ENCODE measurements around the gene NRXN3.
"Not testable (repeated sequence)": the region's sequence is repeated elsewhere in the genome, so short reads cannot be mapped to it uniquely, and the experiment has no call there.

NRXN3 gene

GRCh38 chr14:78484028-78484427 is 313.9 kb downstream of the NRXN3 start:
- H3K9me3 ChIP-seq (ENCODE audit: severe bottlenecking): no peaks in the 10 kb centered on the region
- TF ChIP-seq, protein P1, sequence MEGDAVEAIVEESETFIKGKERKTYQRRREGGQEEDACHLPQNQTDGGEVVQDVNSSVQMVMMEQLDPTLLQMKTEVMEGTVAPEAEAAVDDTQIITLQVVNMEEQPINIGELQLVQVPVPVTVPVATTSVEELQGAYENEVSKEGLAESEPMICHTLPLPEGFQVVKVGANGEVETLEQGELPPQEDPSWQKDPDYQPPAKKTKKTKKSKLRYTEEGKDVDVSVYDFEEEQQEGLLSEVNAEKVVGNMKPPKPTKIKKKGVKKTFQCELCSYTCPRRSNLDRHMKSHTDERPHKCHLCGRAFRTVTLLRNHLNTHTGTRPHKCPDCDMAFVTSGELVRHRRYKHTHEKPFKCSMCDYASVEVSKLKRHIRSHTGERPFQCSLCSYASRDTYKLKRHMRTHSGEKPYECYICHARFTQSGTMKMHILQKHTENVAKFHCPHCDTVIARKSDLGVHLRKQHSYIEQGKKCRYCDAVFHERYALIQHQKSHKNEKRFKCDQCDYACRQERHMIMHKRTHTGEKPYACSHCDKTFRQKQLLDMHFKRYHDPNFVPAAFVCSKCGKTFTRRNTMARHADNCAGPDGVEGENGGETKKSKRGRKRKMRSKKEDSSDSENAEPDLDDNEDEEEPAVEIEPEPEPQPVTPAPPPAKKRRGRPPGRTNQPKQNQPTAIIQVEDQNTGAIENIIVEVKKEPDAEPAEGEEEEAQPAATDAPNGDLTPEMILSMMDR (IDR thresholded peaks at IDR 0.05; ENCODE audit: poor library complexity, severe bottlenecking): no peak
- H3K27me3 ChIP-seq (ENCODE audit: insufficient read depth, poor library complexity, severe bottlenecking): peaks cover 22% of the 10 kb centered on the region
- DNase-seq (ENCODE audit: low spot score) (no peak), ATAC-seq (ENCODE audit: low read depth) (no peak)
- H3K27ac ChIP-seq (ENCODE audit: poor library complexity, severe bottlenecking): no peak overlapping the region
- H3K4me1 ChIP-seq (ENCODE audit: insufficient read depth, poor library complexity, severe bottlenecking): no peaks in the 10 kb centered on the region
- no peaks in the 10 kb centered on the region for H3K36me3 ChIP-seq (ENCODE audit: low read depth)
- H3K4me3 ChIP-seq (ENCODE audit: severe bottlenecking): no peak overlapping the region

GRCh38 chr14:78486081-78486480 is 315.9 kb downstream of the NRXN3 start:
- no peak for DNase-seq (ENCODE audit: low spot score)
- TF ChIP-seq, protein P1 (IDR thresholded peaks at IDR 0.05; ENCODE audit: poor library complexity, severe bottlenecking): no peak
- Histone ChIP-seq H3K9me3 (ENCODE audit: severe bottlenecking) (no peaks in the 10 kb centered on the region), H3K4me1 (ENCODE audit: insufficient read depth, poor library complexity, severe bottlenecking) (no peaks in the 10 kb centered on the region), H3K27ac (ENCODE audit: poor library complexity, severe bottlenecking) (no peak overlapping the region), H3K36me3 (ENCODE audit: low read depth) (no peaks in the 10 kb centered on the region), H3K27me3 (ENCODE audit: insufficient read depth, poor library complexity, severe bottlenecking) (peaks cover 10% of the 10 kb centered on the region), H3K4me3 (ENCODE audit: severe bottlenecking) (no peak overlapping the region)
- peak; percentile 33; the same call in 1 of the 3 replicates for ATAC-seq (ENCODE audit: low read depth)

- H3K36me3 ChIP-seq (ENCODE audit: low read depth): no peaks in the 10 kb centered on the region
- ATAC-seq (ENCODE audit: low read depth): no peak
- H3K4me3 ChIP-seq (ENCODE audit: severe bottlenecking): no peak overlapping the region
- TF ChIP-seq, protein P1 (IDR thresholded peaks at IDR 0.05; ENCODE audit: poor library complexity, severe bottlenecking): no peak
- H3K4me1 ChIP-seq (ENCODE audit: insufficient read depth, poor library complexity, severe bottlenecking): no peaks in the 10 kb centered on the region
- H3K27ac ChIP-seq (ENCODE audit: poor library complexity, severe bottlenecking): no peak overlapping the region
- H3K9me3 ChIP-seq (ENCODE audit: severe bottlenecking): no peaks in the 10 kb centered on the region
- H3K27me3 ChIP-seq (ENCODE audit: insufficient read depth, poor library complexity, severe bottlenecking): peaks cover 7% of the 10 kb centered on the region
- DNase-seq (ENCODE audit: low spot score): no peak
Observed at GRCh38 chr14:78486621-78487020, 316.4 kb downstream of the NRXN3 start.

GRCh38 chr14:78487573-78487972 is 317.4 kb downstream of the NRXN3 start:
- not testable (repeated sequence) for DNase-seq (ENCODE audit: low spot score); H3K4me1 ChIP-seq (ENCODE audit: insufficient read depth, poor library complexity, severe bottlenecking); H3K27ac ChIP-seq (ENCODE audit: poor library complexity, severe bottlenecking); H3K36me3 ChIP-seq (ENCODE audit: low read depth); H3K27me3 ChIP-seq (ENCODE audit: insufficient read depth, poor library complexity, severe bottlenecking); H3K4me3 ChIP-seq (ENCODE audit: severe bottlenecking); ATAC-seq (ENCODE audit: low read depth); H3K9me3 ChIP-seq (ENCODE audit: severe bottlenecking)

GRCh38 chr14:78488938-78489337 is 318.8 kb downstream of the NRXN3 start:
- ATAC-seq (ENCODE audit: low read depth): no peak
- Histone ChIP-seq H3K27me3 (ENCODE audit: insufficient read depth, poor library complexity, severe bottlenecking) (no peaks in the 10 kb centered on the region), H3K4me1 (ENCODE audit: insufficient read depth, poor library complexity, severe bottlenecking) (no peaks in the 10 kb centered on the region), H3K9me3 (ENCODE audit: severe bottlenecking) (no peaks in the 10 kb centered on the region), H3K36me3 (ENCODE audit: low read depth) (no peaks in the 10 kb centered on the region), H3K4me3 (ENCODE audit: severe bottlenecking) (no peak overlapping the region), H3K27ac (ENCODE audit: poor library complexity, severe bottlenecking) (no peak overlapping the region)
- TF ChIP-seq, protein P1 (IDR thresholded peaks at IDR 0.05; ENCODE audit: poor library complexity, severe bottlenecking): no peak
- DNase-seq (ENCODE audit: low spot score): no peak

Data from RWPE2 (cell line).